Measurements from ENCODE around the gene CD1E. TPM values are rescaled to one million over a fixed set of nuclear protein-coding genes. Genes with fewer than 3 reads are reported as not detected.

Gene CD1E
- total and polyA plus RNA-seq, 2 experiments from 2014 or later, result not detected

DNA sequence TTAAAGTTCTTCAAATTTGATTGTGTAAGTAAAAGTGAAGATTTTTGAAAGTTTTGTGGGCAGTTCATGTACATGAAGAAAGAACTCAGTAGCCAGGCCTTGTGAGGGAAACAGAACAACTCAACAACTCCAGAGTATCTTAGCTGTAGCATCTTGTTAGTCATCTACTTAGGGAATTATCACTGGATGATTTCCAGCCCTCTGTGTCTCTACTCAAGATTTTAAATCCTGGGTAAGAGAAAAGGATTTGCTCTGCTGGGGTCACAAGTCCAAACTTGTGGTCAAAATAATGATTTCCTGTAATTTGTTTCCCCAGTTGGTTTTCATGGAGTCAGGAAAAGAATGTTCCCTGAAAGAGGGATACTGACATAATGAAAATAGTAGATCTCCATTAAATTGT lies 37.4 kb downstream of the CD1E start:
- no peak overlapping the region for H3K4me2 ChIP-seq
- no peaks in the 10 kb centered on the region for H3K9me3 ChIP-seq (ENCODE audit: low read depth)
- no peak for TF ChIP-seq EZH2phosphoT487 (IDR thresholded peaks at IDR 0.05; ENCODE audit: low read depth, severe bottlenecking, unreplicated experiment)
- TF ChIP-seq, protein P1, sequence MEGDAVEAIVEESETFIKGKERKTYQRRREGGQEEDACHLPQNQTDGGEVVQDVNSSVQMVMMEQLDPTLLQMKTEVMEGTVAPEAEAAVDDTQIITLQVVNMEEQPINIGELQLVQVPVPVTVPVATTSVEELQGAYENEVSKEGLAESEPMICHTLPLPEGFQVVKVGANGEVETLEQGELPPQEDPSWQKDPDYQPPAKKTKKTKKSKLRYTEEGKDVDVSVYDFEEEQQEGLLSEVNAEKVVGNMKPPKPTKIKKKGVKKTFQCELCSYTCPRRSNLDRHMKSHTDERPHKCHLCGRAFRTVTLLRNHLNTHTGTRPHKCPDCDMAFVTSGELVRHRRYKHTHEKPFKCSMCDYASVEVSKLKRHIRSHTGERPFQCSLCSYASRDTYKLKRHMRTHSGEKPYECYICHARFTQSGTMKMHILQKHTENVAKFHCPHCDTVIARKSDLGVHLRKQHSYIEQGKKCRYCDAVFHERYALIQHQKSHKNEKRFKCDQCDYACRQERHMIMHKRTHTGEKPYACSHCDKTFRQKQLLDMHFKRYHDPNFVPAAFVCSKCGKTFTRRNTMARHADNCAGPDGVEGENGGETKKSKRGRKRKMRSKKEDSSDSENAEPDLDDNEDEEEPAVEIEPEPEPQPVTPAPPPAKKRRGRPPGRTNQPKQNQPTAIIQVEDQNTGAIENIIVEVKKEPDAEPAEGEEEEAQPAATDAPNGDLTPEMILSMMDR (IDR thresholded peaks at IDR 0.05; ENCODE audit: poor library complexity), result no peak
- TF ChIP-seq EZH2 (IDR thresholded peaks at IDR 0.05; ENCODE audit: borderline replicate concordance), result no peak
- H3K9me2 ChIP-seq (replicated peaks; ENCODE audit: insufficient read depth), result no peaks in the 10 kb centered on the region
- H3K4me3 ChIP-seq, result no peak overlapping the region
- DNase-seq (ENCODE audit: low spot score), result no peak
- no peaks in the 10 kb centered on the region for H4K20me1 ChIP-seq (ENCODE audit: insufficient read depth, poor library complexity, severe bottlenecking)
- no peak overlapping the region for H2AFZ ChIP-seq
- H3K36me3 ChIP-seq (replicated peaks; ENCODE audit: insufficient read depth, low read depth), result no peaks in the 10 kb centered on the region
- H3K27me3 ChIP-seq, result no peaks in the 10 kb centered on the region
- no peaks in the 10 kb centered on the region for H3K79me2 ChIP-seq
- no peak overlapping the region for H3K27ac ChIP-seq
- H3K4me1 ChIP-seq (ENCODE audit: insufficient read depth), result no peaks in the 10 kb centered on the region

DNA sequence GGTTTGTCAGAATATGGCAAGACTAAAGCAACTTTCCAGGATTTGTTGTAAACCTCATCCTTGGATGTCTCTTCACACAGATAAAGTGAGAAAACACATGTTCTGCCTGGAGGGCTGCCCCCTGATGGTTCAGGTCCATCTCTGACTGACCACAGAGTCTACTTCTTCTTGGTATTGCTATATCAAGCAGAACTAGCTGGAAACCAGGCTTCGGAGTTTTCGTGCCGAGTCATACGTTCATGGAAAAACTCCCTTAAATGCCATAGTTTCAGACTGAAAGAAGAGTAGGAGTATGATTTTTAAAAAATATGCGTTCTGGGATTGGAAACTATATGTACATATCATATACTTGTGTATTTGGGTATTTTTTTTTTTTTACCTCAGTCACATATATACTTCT lies 39.8 kb downstream of the CD1E start:
- no peaks in the 10 kb centered on the region for H3K9me3 ChIP-seq (ENCODE audit: low read depth)
- H3K9me2 ChIP-seq (replicated peaks; ENCODE audit: insufficient read depth), result no peaks in the 10 kb centered on the region
- H3K79me2 ChIP-seq, result no peaks in the 10 kb centered on the region
- H3K4me3 ChIP-seq, result no peak overlapping the region
- TF ChIP-seq EZH2 (IDR thresholded peaks at IDR 0.05; ENCODE audit: borderline replicate concordance) (no peak), EZH2phosphoT487 (IDR thresholded peaks at IDR 0.05; ENCODE audit: low read depth, severe bottlenecking, unreplicated experiment) (no peak)
- TF ChIP-seq, protein P1 (IDR thresholded peaks at IDR 0.05; ENCODE audit: poor library complexity), result no peak
- H3K27me3 ChIP-seq, result no peaks in the 10 kb centered on the region
- H4K20me1 ChIP-seq (ENCODE audit: insufficient read depth, poor library complexity, severe bottlenecking), result no peaks in the 10 kb centered on the region
- H3K36me3 ChIP-seq (replicated peaks; ENCODE audit: insufficient read depth, low read depth), result no peaks in the 10 kb centered on the region
- 96% methylated on average over 5 of the region's 5 CpGs for WGBS (ENCODE audit: low lambda C conversion rate, missing lambda C conversion rate)
- H3K27ac ChIP-seq, result no peak overlapping the region
- no peak for DNase-seq (ENCODE audit: low spot score)
- no peaks in the 10 kb centered on the region for H3K4me1 ChIP-seq (ENCODE audit: insufficient read depth)
- no peak overlapping the region for H3K4me2 ChIP-seq
- no peak overlapping the region for H2AFZ ChIP-seq

DNA sequence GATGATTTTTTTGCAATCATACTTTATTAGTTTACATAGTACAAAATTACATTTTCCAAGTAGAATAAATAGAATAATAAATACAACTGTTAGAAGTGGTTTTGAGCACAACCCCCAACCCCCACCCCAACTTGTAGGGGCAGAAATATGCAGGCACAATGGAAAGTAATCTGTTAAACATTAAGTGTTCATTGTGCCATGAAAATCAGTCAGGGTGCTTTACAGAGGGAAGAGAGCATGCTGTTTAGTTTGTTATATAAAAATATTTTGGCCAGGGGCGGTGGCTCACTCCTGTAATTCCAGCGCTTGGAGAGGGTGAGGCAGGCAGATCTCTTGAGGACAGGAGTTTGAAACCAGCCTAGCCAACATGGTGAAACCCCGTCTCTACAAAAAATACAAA lies 43.0 kb downstream of the CD1E start:
- no peak overlapping the region for H3K4me2 ChIP-seq
- no peak for DNase-seq (ENCODE audit: low spot score)
- TF ChIP-seq, protein P1 (IDR thresholded peaks at IDR 0.05; ENCODE audit: poor library complexity), result no peak
- TF ChIP-seq EZH2 (IDR thresholded peaks at IDR 0.05; ENCODE audit: borderline replicate concordance) (no peak), EZH2phosphoT487 (IDR thresholded peaks at IDR 0.05; ENCODE audit: low read depth, severe bottlenecking, unreplicated experiment) (no peak)
- H3K27me3 ChIP-seq, result no peaks in the 10 kb centered on the region
- no peak overlapping the region for H3K4me3 ChIP-seq
- H2AFZ ChIP-seq, result no peak overlapping the region
- no peaks in the 10 kb centered on the region for H3K36me3 ChIP-seq (replicated peaks; ENCODE audit: insufficient read depth, low read depth)
- H4K20me1 ChIP-seq (ENCODE audit: insufficient read depth, poor library complexity, severe bottlenecking), result no peaks in the 10 kb centered on the region
- WGBS (ENCODE audit: low lambda C conversion rate, missing lambda C conversion rate), result 84% methylated on average over 3 of the region's 3 CpGs
- H3K79me2 ChIP-seq, result no peaks in the 10 kb centered on the region
- H3K9me3 ChIP-seq (ENCODE audit: low read depth), result no peaks in the 10 kb centered on the region
- no peaks in the 10 kb centered on the region for H3K4me1 ChIP-seq (ENCODE audit: insufficient read depth)
- H3K9me2 ChIP-seq (replicated peaks; ENCODE audit: insufficient read depth), result no peaks in the 10 kb centered on the region
- no peak overlapping the region for H3K27ac ChIP-seq

Measured in hepatocyte (in vitro differentiated cells).